Dermis microvascular lymphatic vessel endothelial cell (primary cell): ENCODE data around the gene MEF2C. TPM values are rescaled to one million over a fixed set of nuclear protein-coding genes. Genes with fewer than 3 reads are reported as not detected.
A peak's percentile ranks its signal among the peaks of the same experiment; 100 is the strongest.
"Not testable (repeated sequence)": the region's sequence is repeated elsewhere in the genome, so short reads cannot be mapped to it uniquely, and the experiment has no call there.

Experiments used
- DNase-seq, 2 donors: peaks; one replicate each; pipeline versions ENCODE4 v3.0.0 to v3.0.0-alpha.2; 2010; ENCODE audit warnings: low read depth in 2 of 2
- total RNA-seq: library from RNA; depleted of rRNA; stranded (reverse); fragments of >200 nt; gene quantifications from 2 replicates; pipeline ENCODE4 v1.2.1, GENCODE V29; 2014

Gene MEF2C
- 118 and 159 TPM in 2 replicates for total RNA-seq

DNA sequence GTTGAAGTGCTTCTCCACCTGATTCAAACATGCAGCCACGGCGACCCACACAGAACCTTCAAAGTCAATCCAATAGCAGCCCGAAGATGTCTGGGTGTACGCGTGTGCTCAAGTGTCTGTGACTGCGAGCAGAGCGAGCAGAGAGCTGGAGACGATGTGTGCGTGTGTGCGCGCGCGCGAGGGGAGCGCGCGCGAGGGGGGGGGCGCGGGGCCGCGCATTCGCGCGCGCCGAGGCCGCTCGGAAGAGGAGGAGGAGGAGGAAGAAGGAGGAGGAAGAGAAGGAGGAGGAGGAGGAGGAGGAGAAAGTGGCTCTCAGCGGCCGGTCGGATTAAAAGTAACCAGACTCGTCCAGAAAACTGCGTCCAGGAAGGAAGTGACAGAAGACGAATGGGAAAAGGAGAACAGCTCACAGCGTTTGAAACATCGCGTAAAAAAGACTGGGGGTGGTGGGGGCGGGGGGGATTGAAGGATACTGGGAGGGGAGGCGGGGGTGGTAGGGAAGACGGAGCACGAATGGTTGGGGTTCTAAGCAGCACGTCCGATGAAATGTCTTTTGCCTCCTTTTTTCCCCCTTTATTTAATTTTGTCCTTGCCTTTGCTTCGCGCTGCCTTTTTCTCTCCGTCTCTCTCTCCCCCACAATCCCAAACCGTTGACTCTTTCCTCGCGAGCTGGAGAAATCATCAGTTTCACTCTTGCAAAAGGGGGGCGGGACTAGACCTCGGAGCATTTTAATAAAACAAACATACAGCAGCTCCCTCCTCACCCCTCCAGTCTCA lies at the start of gene MEF2C:
Gene MEF2C, minus strand, starts transcription at position 126 of the 777 bp plus-strand sequence. CDS start 59,396 bp downstream, outside the sequence.
- DNase-seq = peak; percentile 83 to 94

DNA sequence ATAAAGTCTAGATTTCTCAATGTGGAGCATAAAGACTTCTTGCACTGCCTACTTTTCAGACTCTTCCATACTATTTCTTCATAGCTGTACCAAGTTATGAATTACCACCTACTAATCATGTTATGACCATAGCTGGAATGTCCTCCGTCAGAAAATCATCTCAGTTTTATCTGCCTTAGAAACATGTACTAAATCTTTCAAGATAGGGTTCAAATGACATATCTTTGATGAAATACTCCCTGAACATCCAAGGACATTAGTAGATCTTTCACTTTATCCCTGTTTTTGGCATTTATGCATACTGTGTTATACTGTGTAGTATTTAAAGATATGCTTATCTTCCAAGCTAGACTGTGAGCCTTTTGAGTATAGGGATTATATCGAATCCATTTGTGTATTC lies 49.6 kb upstream of the MEF2C start:
- DNase-seq = no peak

DNA sequence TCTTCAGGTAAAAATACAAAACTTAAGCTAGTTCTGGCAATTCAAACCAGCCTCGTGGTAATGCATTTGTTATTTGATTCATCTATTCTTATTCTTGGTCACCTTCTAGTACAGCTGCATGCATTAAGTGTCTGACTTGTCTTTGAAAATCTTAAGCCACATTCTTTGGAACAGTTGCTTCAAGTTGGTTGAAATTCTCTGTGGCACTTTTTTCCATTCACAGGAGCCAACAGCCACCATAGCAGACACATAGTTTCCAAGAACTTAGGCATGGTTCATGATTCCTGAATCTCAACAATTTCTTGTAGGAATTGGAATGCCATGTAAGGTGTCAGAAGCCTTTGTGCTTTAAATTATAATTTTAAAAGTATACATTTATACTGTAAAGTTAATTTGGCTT lies 47.4 kb upstream of the MEF2C start:
- no peak for DNase-seq

DNA sequence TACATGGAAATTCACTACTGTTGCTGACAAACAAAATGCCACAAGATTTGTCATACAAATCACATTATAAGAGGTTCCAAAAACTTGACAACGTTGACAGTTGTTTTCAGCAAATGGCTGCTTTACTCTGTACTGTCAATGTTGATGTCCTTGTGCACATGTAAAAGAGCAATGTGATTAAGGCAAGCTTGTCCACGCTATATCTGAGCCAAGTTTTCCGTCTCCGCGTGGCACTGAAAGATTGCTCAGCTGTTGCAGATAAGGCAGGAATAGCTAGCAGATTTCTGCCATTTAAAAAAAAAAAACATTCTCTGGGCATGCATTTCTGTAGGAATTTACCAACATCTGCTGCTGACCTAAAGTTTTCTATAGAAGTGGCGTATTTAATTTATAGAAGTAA lies 46.4 kb upstream of the MEF2C start:
- no peak for DNase-seq

DNA sequence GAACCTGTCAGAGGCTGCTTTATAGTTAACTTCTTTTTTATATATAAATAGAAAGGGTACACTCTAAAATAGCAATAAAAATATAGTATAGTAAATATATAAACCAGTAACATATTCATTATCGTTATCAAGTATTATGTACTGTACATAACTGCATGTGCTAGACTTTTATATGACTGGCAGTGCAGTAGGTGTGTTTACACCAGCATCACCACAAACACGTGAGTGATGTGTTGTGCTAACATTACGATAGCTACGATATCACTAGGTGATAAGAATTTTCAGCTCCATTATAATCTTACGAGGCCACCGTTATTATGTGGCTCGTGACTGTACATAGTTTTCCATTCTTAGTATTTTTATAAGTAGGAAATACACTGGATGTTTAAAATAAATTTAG lies 43.8 kb upstream of the MEF2C start:
- no peak for DNase-seq

DNA sequence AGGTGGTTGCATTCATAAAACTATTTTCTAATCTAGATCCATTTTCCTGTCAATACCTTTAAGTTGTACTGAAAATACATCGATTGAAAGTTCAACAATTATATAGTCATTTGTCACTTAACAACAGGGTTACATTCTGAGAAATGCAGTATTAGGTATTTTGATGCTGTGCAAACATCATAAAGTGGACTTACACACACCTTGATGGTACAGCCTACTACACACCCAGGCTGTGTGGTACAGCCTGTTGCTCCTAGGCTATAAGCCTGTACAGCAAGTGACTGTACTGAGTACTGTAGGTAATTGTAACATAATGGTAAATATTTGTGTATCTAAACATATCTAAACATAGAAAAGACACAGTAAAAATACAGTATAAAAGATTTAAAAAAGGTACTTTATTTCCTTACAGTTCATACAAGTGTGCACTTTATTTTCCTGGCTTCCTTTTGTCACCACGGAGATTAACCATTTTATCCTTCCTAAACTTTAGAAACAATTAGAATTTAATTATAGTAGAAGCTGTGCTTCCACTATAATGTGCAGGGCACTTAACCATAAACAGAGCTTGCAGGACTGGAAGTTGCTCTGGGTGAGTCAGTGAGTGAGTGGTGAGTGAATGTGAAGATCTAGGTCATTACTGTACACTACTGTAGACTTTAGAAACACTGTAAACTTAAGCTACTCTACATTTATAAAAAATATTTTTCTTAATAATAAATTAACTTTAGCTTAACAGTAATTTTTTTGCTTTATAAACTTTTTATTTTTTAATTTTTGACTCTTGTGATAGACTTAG lies 42.9 kb upstream of the MEF2C start:
- DNase-seq = no peak

DNA sequence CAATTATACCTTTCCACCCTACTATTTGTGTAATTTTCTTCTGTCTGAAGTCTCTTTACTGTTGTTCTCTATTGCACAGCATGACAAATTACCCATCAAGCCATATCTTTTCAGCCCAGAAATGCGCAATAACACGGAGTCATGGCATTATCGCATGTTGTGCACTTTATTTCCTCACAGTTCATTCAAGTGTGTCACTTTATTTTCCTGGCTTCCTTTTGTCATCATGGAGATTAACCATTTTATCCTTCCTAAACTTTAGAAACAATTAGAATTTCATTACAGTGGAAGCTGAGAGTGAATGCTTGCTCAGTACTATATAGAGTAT lies 41.3 kb upstream of the MEF2C start:
- DNase-seq = no peak

DNA sequence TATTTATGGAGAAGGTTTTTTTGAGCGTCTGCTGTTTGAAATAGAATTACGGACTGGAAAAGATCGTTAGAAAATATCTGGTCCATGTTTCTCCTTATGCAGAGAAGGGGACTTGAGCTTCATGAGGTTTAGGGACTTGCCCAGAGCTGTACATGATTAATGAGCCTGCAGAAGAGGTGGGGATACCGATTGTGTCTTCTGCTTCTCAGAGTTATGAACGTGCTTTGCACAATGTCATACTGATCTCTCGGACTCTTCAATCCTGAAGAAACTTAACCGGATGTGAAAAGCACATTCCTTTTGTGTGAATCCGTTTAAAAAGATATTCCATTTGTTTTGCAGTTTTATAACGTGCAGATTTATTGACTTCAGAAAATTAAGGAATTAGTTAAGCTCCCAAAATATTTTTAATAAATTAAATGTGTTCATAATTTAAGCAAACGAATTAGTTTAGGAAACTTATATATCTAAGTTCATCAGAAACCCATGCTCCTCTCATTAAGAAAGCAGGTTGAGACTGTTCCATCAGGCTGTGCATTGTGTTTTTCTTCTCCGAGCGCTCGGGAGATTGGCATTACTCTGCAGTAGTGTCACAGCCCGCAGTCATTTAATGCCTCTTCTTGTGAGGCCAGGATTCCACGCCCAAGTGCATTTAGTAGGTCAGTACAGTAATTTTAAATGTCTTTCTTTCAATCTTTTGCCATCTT lies 40.8 kb upstream of the MEF2C start:
- no peak for DNase-seq

DNA sequence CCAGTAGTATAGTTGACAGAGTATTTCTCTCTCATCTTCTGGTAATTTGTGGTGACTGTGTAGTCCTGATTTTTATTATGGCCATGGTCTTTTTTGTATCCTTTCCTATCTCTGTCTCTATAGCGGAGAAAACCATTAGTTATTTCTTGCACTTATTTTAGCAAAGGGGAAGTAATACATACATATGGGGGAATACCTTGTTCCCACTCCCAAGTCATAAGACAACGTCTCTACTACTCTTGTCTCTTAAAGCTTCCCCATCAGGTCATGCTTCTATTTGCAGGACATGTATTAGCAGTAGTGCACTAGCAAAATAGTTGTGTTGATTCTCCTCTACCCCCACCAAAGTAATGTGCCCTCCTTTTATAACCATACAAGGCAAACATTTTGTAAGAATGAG lies 29.8 kb upstream of the MEF2C start:
- not testable (repeated sequence) for DNase-seq

DNA sequence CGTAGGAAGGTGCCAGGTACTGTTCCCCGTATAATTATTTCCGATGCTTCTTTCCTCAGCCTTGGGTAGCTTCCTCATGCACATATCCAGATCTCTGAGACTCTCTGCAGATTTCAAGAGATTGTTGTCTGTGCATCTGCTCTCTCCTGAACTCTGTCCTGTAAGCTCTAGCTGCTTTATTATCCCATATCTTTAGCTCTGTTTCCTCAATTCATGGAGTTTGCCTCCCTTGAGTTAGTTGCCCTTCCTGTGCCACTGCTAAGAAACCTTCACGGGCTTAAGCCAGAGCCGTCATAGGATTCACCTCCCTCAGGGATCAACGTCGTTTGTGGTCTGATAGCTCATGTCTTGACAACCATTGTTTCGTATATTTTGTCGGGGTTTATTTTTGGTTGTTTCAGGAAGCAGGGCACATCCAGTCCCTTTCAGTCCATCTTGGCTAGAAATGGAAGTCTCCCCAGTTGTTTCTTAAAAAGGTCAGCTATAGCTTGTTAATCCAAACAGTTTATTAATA lies 28.1 kb upstream of the MEF2C start:
- DNase-seq = not testable (repeated sequence)

DNA sequence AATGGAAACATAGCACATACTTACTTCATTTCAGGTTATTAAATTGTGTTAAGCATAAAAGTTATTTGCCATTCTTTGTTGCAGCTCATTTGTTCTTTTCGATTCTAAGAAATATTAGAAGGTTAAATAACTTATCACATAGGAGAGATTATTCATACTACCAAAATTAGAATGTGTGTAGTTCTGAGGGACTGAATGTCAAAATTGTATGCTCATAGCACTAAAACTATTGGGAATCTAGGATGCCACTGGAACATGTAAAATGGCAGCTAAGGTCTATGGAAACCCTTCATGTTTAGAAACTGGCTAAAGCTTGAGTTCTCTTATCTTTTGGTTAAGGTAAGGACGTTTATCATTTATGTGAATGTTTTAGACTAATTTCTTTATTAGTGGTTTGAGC lies 21.5 kb upstream of the MEF2C start:
- not testable (repeated sequence) for DNase-seq

DNA sequence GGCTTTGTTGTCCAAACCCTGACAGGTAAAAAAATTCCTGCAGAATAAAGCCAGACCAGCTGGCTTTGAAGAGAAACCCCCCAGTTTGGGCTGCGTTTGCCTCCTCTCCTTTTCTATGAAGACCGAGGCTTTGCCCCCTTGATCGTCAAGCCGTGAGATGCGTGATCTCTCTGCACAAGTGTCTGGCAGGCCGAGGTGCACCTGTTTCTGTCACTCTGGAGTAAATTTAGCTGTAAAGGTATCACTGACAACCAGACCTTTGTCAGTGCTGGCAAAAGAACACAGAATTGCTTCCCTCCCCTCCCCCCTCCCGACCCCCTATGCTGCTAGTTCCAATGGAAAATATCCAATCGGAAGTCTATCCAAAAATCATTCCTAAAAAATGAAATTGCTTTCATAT lies 21.0 kb upstream of the MEF2C start:
- DNase-seq = not testable (repeated sequence)

DNA sequence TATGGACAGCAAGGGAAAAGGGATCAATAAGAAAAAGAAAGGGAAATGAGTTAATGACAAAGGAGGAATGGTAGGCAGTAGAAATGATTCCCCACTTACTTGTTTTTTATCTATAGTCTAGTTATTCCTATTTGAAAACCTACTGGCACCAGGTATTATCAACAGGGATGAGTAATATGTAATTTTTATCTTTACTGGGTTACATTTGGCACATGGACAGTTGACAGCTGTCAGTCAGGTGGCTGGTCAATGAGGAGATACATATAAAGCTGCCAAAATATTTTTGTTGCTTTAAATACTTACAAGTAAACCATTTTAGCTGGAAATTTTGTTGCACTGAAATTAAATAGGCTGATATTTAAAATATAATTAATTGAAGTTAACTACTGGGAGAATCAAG lies 18.1 kb upstream of the MEF2C start:
- not testable (repeated sequence) for DNase-seq

DNA sequence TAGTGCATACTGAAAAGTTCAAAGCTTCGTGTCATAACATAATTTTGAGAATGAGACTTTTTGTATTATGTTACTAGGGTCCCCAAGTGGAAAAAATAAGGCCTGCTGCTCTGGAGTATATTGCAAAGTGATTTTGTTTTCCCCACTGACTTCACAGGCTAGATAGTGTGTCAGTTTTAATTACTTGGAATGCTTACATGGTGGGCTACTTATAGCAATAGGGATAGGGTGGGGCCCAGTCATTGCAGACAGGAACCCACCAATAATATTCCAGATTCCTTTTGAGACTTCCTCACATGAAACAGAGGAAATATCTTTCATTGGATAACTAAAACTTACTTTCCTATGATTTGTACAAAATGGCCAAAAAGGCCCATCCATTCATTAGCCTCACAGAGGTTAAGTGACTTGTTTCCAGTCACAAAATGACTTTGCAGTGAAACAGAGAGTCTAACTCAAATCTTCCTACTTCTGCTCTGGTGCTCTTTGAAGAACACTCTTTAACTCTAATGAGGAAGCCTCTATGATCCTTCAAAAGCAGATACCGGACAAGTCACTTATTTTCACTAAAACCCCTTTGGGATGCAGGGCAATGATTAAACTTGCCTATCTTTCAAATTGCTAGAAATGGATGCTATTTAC lies 16.2 kb upstream of the MEF2C start:
- DNase-seq = no peak

DNA sequence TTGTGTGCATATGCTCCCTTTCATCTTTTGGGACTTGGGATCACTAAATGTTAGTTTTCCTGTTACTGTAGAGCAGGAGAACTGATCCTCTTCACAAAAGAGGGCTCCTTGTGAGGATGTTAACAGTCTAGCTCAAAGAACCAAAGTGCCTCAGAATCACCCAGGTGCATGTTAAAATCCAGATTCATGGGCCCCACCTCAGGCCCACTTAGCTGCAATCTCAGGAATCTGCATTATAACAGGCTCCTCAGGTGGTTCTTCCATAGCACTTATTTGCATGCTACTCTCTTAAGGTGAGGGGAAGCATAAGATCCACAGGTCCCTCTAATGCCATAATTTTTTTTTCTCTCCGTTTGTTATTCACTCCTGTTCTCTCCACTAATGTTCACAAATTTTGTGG lies 14.8 kb upstream of the MEF2C start:
- DNase-seq = no peak

DNA sequence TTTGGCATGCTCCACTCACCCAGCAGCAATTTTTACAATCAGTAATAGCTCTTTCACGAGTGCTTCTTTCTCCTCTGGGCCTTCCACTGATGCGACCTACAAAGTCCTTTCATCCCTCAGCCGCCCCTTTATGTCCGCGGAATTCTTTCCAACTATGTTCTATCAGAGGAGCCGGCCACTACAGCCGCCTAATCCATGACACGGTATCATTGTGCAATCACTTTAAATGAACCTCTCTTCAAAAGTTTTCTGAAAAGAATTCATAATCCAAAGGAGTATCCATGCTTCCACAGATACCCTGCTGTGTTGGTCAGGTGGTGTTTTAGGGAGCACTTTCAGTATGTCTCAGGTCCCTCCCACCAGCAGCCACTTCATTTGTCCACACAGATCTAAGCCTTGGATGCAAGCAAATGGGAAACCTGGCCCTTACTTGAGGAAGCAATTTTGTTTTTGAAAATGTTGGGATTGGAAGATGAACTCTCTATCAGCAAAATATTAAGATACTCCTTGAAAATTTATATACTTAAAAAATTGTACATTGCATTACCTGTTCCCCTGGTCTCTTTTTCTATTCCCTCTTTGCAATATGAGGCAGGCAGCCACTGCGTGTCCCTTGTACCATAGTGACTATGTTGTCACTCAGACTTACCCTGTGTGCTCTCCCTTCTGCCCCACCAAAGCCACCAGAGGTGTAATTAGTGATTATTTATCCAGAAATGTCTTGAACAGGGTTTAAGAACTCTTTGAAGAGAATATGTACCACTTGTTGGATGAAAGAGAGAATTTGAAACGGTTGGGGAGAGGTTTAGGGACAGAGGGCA lies 12.9 kb upstream of the MEF2C start:
- no peak for DNase-seq

DNA sequence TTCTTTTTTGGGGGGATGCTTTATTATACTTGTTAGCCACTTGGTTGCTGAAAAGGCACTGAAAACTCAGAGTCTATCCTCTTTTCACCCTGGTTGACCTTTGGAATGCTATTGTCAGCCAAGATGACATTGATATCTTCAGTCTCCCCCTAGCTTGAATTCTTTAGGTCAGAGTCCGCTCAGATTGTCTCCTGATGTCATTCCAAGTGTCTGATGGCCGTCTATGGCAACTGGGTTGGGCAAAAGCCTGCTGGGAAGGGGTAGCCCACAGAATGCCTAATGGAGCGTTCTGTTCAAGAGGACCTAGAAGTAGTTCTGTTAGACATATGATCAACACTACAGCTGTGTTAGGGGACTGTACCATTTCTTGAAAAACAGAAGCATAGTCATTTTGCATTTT lies 9.7 kb upstream of the MEF2C start:
- DNase-seq = no peak

DNA sequence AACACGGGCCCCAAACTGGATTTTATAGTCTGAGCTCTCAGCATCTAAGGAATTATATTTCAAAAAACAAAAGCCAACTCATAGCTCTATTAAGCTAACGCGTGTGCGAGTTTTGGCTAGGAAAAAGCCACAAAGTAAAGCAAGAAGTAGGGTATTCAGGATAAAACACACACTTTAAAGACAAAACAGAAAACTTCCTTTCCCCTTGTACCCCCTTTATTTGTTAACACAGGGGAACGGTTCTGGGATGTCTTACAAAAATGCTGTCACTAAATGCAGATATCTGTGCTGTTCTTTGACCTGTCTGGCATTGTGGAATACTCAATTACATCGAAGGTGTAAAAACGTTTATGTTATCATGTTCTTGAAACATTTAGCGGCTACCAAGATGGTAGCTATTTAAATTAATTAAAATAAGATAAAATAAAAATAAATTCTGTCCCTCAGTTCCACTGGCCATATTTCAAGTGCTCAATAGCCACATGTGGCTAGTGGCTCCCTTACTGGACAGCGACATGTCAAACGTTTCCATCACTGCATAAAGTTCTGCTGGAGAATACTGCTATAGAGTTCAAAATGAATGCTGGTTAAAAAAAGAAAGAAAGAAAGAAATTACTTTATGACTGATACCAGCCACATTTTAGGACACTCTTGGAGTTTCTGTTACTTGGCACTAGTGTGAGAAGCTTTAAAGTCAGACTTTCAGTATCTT lies 7.2 kb upstream of the MEF2C start:
- no peak for DNase-seq

DNA sequence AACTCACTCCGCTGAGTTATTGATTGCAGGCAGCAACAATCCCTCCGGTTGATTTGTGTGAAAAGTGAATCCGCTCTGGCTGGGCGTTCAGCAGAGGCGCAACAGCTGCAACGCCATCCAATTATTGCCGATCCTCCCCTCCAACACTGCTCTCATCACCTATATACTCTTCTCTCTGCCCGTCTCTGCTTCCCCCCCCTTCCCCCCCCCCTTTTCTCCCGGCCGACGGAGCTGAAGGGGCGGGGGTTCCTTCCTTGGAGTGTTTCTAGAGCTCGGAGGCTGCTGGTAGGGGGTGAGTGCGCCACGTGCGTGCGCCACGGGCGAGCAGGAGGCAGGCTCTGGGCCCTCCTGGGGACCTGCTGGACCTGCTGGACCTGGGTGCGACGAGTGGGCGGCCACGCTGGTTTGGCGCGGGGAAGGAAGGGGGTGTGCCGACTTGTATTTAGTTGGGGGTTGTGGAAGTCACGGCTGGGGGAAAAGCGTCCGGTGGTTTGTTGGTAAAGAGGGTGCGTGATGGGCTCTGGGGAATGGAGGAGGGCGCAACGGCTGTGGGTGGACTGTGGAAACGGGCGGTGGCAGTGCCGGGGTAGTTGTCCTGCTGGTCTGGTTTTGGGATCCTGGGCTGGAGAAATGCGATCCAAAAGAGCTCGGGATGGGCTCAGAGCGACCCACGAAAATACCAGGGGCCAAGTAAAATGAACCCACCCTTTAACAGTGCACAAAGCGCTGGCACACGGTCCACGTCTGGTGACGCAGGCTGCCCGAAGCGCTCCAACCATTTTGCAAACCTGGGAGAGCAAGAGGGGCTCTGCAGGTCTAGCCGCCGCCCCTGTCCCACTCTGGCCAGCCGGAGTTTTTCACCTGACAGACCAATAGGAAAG lies 6.4 kb upstream of the MEF2C start:
- peak in 1 of 2 donors; percentile 64 for DNase-seq
